Stimulated activated CD8-positive, alpha-beta memory T cell treated with anti-CD3 and anti-CD28 coated beads, Interleukin-4, amount 100 ng/mL, for 48 hours (primary cell): ENCODE data around the gene SLC15A2.

Source experiments
- DNase-seq: peaks from one replicate; pipeline ENCODE4 v3.0.0-alpha.2; 2020

SLC15A2 gene

GRCh38 chr3:121989943-121990342 is 95.7 kb downstream of the SLC15A2 start:
- no peak for DNase-seq

- DNase-seq, result no peak
These were observed 98.7 kb downstream of the SLC15A2 start for GRCh38 chr3:121992601-121993560.
